Hematopoietic multipotent progenitor cell treated with erythropoietin and hydrocortisone succinate and interleukin-3 and kit ligand, for 6 days (in vitro differentiated cells): ENCODE measurements around the gene SLC35A1.

Experiments used
- DNase-seq: peaks from one replicate; pipeline ENCODE4 v3.0.0-alpha.2; 2015

The SLC35A1 gene

DNA sequence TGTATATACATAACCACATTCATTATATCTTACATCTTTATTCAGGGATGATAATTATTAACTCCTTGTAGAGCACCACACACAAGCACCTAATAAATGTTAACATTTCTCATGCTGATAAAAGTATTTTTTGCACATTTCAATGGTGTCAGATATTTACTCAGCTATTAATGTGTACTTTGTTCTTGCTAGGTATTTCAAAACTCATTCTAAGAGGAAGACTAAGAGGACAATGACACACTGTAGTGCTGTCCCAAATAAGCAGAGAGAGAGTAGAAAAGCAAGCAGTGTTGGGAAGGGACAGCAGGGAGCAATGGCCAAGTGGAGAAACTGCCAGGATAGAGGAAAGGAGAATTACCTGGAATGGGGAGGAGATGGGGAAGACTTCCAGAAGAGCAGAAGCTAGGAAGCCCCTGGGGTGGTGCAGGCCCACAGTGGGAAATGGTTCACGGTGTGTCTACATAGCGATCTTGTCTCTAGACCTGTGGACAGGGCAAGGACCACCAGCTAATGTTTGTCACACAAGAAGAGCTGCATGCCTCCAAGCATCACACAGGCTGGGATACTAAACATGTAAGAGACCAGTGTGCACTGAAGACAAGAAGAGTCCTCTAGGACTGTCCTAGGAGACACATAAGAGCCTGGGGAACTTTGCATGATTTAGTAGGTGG is 61.7 kb downstream of the SLC35A1 start:
- no peak for DNase-seq

DNA sequence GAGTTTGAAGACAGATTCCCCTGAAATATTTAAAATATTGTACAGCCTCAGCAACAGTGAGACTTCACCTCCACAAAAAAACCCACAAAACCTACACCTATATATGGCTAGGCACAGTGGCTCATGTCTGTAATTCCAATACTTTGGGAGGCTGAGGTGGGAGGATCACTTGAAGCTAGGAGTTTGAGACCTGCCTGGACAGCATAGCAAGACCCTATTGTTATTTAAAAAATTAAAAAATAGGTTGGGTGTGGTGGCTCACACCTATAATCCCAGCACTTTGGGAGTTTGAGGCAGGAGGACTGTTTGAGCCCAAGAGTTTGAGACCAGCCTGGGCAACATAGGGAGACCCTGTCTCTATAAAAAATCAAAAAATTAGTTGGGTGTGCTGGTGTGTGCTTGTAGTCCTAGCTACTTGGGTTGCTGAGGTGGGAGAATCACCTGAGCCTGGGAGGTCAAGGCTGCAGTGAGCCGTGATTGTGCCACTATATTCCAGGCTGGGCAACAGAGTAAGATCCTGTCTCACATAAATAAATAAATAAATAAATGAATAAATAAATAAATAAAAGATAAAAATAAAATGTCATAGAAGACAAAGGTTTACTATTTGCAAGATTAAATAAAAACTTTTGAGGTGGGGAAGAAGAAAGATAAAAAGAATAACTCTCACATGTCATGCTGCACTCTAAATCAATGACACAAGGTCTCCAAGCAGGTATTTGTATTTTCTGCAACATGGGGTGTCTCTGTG is 65.9 kb downstream of the SLC35A1 start:
- no peak for DNase-seq

GRCh38 chr6:87539554-87539953 is 66.8 kb downstream of the SLC35A1 start:
- DNase-seq = no peak

- DNase-seq = no peak
Measured at GRCh38 chr6:87540539-87540938, 67.8 kb downstream of the SLC35A1 start.

GRCh38 chr6:87541041-87541440 is 68.3 kb downstream of the SLC35A1 start:
- no peak for DNase-seq

DNA sequence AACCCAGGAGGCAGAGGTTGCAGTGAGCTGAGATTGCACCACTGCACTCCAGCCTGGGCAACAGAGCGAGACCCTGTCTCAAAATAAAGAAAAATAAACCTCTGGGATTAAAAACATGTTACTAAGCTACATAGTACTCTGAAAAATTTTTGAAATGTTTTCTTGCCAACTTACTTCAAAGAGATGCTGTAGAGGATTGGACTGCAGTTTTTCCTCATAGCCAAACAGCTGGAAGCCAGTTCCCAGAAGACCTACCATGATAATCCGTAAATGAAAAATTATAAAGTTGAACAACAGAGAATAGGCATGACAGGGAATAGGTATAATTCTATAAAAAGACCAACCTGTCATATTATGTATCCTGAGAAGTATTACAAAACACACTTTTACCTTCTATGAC is 69.0 kb downstream of the SLC35A1 start:
- DNase-seq = no peak

GRCh38 chr6:87543696-87544473 is 71.1 kb downstream of the SLC35A1 start:
- no peak for DNase-seq

GRCh38 chr6:87544474-87544735 is 71.6 kb downstream of the SLC35A1 start:
- no peak for DNase-seq

- DNase-seq = no peak
Measured at GRCh38 chr6:87551799-87552198, 79.0 kb downstream of the SLC35A1 start.

- no peak for DNase-seq
Measured at GRCh38 chr6:87553159-87553765, 80.5 kb downstream of the SLC35A1 start.

GRCh38 chr6:87555506-87555905 is 82.7 kb downstream of the SLC35A1 start:
- DNase-seq = no peak

DNA sequence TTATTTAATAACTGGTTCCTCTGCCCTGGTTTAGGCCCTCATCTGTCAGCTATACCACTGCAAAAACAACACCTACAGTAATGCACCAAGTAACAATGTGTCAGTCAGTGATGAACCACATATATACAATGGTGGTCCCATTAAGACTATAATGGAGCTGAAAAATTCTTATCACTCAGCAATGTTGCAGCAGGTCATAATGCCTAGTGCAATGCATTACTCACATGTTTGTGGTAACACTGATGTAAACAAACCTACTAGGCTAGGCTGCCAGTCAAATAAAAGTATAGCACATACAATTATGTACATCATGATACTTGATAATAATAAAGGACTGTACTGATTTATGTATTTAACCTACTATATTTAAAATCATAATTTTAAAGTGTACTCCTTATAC is 85.7 kb downstream of the SLC35A1 start:
- DNase-seq = no peak

DNA sequence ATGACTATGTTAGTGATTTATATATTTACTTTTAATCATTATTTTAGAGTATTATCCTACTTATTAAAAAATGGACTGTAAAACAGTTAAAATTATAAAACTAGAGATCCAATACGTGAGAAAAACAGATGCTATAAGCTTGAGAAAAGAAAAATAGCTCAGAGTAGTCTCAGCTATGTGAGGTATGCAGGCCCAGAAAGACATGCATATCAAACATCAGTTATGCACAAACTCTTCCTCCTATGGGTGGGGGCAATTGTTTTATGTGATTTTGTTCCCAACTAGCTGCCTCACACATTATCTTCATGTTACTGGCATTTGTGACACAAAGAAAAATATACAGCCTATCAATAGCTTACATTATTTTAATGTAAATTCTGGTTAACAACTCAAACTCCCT is 88.2 kb downstream of the SLC35A1 start:
- DNase-seq = no peak
